HCT116 (cell line): Measurements from ENCODE around the gene LAMC3.

Experiments
- ATF3 ChIP-seq: IDR thresholded peaks from 2 replicates; pipeline ENCODE4 v1.6.1; 2012
- CTCF ChIP-seq, 3 experiments: fragments of 200-600 bp in 1 of 3; sonication (generic) in 1 of 3; IDR thresholded peaks in 2 of 3; conservative IDR thresholded peaks in 1 of 3; 2 replicates each; pipeline ENCODE4 v1.5.1; 2012 to 2017; ENCODE audit warnings: low read depth in 2 of 3, low read length in 2 of 3, antibody characterized with exemption in 1 of 3, borderline replicate concordance in 1 of 3, control low read depth in 1 of 3, mild to moderate bottlenecking in 1 of 3, mixed read lengths in 1 of 3, mixed run types in 1 of 3, moderate library complexity in 1 of 3; ENCODE audit not compliant: insufficient read depth in 1 of 3
- POLR2A ChIP-seq: IDR thresholded peaks from 2 replicates; pipeline ENCODE4 v1.7.0; 2011; ENCODE audit warnings: borderline replicate concordance; ENCODE audit not compliant: insufficient read depth, insufficient read length; ENCODE audit errors: extremely low read depth
- REST ChIP-seq: IDR thresholded peaks from 2 replicates; pipeline ENCODE4 v1.6.1; 2012; ENCODE audit warnings: low read depth

- TF ChIP-seq CTCF (IDR thresholded peaks at IDR 0.05 in 2 of 3, conservative IDR thresholded peaks at IDR 0.05 in 1 of 3; ENCODE audit: borderline replicate concordance in 1 of 3, insufficient read depth in 1 of 3, low read depth in 2 of 3, low read length in 2 of 3) (no peak), REST (no peak), ATF3 (no peak), POLR2A (no peak)
These were observed 28.6 kb downstream of the LAMC3 start for GRCh38 chr9:131037335-131038255.
